Activated CD4-positive, alpha-beta T cell treated with anti-CD3 and anti-CD28 coated beads, Interleukin-2, amount 10 ng/mL, durations not matched to agents 7 days and 5 days (primary cell): ENCODE results near the gene CD28. TPM values are rescaled to one million over a fixed set of nuclear protein-coding genes. Genes with fewer than 3 reads are reported as not detected.

Source experiments
- CTCF ChIA-PET: fragments of 350-600 bp; sonication (Branson Sonifier 250); formaldehyde crosslinking; loops from one replicate; lab custom pipeline; 2021; ENCODE audit warnings: antibody characterized with exemption; lab: Charles Lee
- POLR2A ChIA-PET: fragments of 350-600 bp; sonication (Branson Sonifier 250); formaldehyde crosslinking; loops from one replicate; lab custom pipeline; 2021; ENCODE audit warnings: antibody characterized with exemption; lab: Charles Lee
- DNase-seq: peaks from one replicate; pipeline ENCODE4 v3.0.0-alpha.2; 2020
- H3K27ac Mint-ChIP-seq: one replicate; pipeline ENCODE4 v1.8.0; 2021; ENCODE audit warnings: mild to moderate bottlenecking, moderate library complexity, mixed read lengths
- H3K27me3 Mint-ChIP-seq: one replicate; pipeline ENCODE4 v1.8.0; 2021; ENCODE audit warnings: mixed read lengths
- H3K36me3 Mint-ChIP-seq: one replicate; pipeline ENCODE4 v1.8.0; 2021; ENCODE audit warnings: low read depth, mixed read lengths
- H3K4me1 Mint-ChIP-seq: one replicate; pipeline ENCODE4 v1.8.0; 2021; ENCODE audit warnings: mixed read lengths
- H3K4me3 Mint-ChIP-seq: one replicate; pipeline ENCODE4 v1.8.0; 2021; ENCODE audit warnings: mild to moderate bottlenecking, moderate library complexity, mixed read lengths
- H3K9me3 Mint-ChIP-seq: one replicate; pipeline ENCODE4 v1.8.0; 2021; ENCODE audit warnings: mixed read lengths
- total RNA-seq, 2 experiments: library from RNA; stranded (reverse); gene quantifications; one replicate each; pipeline ENCODE4 v1.2.3, GENCODE V29; 2021

Gene CD28
- total RNA-seq, 2 experiments from 2014 or later, result 151 to 163 TPM

GRCh38 chr2:203720915-203721672 lies 14.7 kb downstream of the CD28 start:
- H3K36me3 Mint-ChIP-seq, result peaks cover 78% of the 10 kb centered on the region
- CTCF ChIA-PET, result interaction anchor here (0.7 to 5.8 kb wide), 17 partner anchors 11 to 207 kb away, joined by 3 to 52 read pairs (median 3); partner anchors contain the start of genes CD28 and CTLA4
- H3K27me3 Mint-ChIP-seq, result no peaks in the 10 kb centered on the region
- peaks cover 12% of the 10 kb centered on the region for H3K9me3 Mint-ChIP-seq
- POLR2A ChIA-PET, result interaction anchor here (1.4 to 2.5 kb wide), 3 partner anchors 9 to 19 kb away, joined by 4 to 14 read pairs (median 13); no protein-coding TSS in a partner anchor
- DNase-seq, result no peak
- H3K4me3 Mint-ChIP-seq, result peak overlapping the region; percentile 52
- peaks cover 92% of the 10 kb centered on the region for H3K4me1 Mint-ChIP-seq
- H3K27ac Mint-ChIP-seq, result peak overlapping the region; percentile 91

- Mint-ChIP-seq H3K36me3 (peaks cover 78% of the 10 kb centered on the region), H3K9me3 (peaks cover 12% of the 10 kb centered on the region), H3K4me1 (peaks cover 92% of the 10 kb centered on the region), H3K27me3 (no peaks in the 10 kb centered on the region), H3K4me3 (peak overlapping the region; percentile 52), H3K27ac (peak overlapping the region; percentile 91)
- ChIA-PET CTCF (interaction anchor here (0.8 to 5.8 kb wide), 11 partner anchors 9 to 153 kb away, joined by 3 to 52 read pairs (median 3); partner anchors contain the start of genes CD28 and CTLA4), POLR2A (interaction anchor here (1.0 to 2.5 kb wide), 2 partner anchors 15 to 19 kb away, joined by 3 to 13 read pairs; no protein-coding TSS in a partner anchor)
- no peak for DNase-seq
These were observed 15.4 kb downstream of the CD28 start for GRCh38 chr2:203721781-203722300.

DNA sequence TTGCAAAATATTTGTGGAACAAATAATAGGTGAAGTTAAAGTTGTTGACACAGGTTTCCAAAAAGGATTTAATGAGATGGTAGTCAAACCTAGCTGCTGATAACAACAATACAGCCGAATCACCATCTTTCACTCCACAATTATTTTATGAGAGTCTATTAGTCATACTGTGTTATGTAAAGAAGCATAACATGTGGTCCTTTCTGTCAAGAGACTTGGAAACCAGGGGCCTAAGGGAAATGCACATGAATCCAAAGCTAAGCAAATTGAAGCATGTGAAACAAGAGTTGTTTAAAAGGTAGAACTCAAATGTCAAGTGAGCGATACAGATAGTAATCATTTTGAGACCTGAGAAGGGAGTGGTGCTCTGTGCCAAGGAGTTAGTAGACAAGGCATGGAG lies 16.0 kb downstream of the CD28 start:
- Mint-ChIP-seq H3K4me3 (no peak overlapping the region), H3K36me3 (peaks cover 78% of the 10 kb centered on the region), H3K27ac (peak overlapping the region; percentile 91), H3K9me3 (peaks cover 10% of the 10 kb centered on the region), H3K27me3 (no peaks in the 10 kb centered on the region), H3K4me1 (peaks cover 91% of the 10 kb centered on the region)
- no peak for DNase-seq
- ChIA-PET POLR2A (interaction anchor here (1.0 kb wide), 1 partner anchor 15 kb away, joined by 3 read pairs; no protein-coding TSS in a partner anchor), CTCF (interaction anchor here (0.8 to 5.8 kb wide), 5 partner anchors 9 to 152 kb away, joined by 3 to 51 read pairs (median 3); partner anchors contain the start of gene CD28)

DNA sequence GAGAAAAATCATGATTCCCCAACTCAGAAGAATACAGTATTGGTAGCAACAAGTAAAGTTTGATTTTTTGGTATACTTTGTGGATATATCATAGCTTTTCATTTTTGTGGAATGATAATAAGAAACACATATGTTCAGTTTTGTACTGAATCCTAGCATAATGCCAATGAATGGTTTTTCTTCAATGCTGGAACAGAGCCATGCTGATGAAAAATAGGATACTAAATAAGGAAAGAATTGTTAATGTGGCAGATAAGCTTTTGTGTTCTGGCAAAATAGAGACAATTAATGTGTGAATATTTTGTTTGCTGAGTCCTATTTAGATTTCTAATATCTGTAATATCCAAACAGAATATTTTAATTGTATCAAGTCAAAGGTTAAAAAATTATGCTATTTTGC lies 21.9 kb downstream of the CD28 start:
- CTCF ChIA-PET, result interaction anchor here (0.7 to 2.1 kb wide), 5 partner anchors 8 to 31 kb away, joined by 3 to 6 read pairs (median 3); no protein-coding TSS in a partner anchor
- POLR2A ChIA-PET, result no interaction called here
- peak overlapping the region; percentile 52 for H3K27ac Mint-ChIP-seq

GRCh38 chr2:203730076-203730729 lies 23.8 kb downstream of the CD28 start:
- ChIA-PET CTCF (interaction anchor here (0.6 to 5.1 kb wide), 8 partner anchors 10 to 83 kb away, joined by 3 to 52 read pairs (median 4); partner anchors contain the start of gene CD28), POLR2A (interaction anchor here (1.0 to 1.7 kb wide), 4 partner anchors 10 to 23 kb away, joined by 4 to 14 read pairs (median 6); no protein-coding TSS in a partner anchor)
- Mint-ChIP-seq H3K36me3 (peaks cover 95% of the 10 kb centered on the region), H3K27me3 (no peaks in the 10 kb centered on the region), H3K27ac (peak overlapping the region; percentile 86), H3K4me3 (peak overlapping the region; percentile 43), H3K4me1 (peaks cover 91% of the 10 kb centered on the region), H3K9me3 (peaks cover 16% of the 10 kb centered on the region)
- no peak for DNase-seq

More for the DNA sequence above, 21.9 kb downstream of the CD28 start:
- peaks cover 86% of the 10 kb centered on the region for H3K4me1 Mint-ChIP-seq
- no peaks in the 10 kb centered on the region for H3K27me3 Mint-ChIP-seq
- peaks cover 8% of the 10 kb centered on the region for H3K9me3 Mint-ChIP-seq
- H3K36me3 Mint-ChIP-seq, result peaks cover 88% of the 10 kb centered on the region
- H3K4me3 Mint-ChIP-seq, result no peak overlapping the region
- no peak for DNase-seq

DNA sequence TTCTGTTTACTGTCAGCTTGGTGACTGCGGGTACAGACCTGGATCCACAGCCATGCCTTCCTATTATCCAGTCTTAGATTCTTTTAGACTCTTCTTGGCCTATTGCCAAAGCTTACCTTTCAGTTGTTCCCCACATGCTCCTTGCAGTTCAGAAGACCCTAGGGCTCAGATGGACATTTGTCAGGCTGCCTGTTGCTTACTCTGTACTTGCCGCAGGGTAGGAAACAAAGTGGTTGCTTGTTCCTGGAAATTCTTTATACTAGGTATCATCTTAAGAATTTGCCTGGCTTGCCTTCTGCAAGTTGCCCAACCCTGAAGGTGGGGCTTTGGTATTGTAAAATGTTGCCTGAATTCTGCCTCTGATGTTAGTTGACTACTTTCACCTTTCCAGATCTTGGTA lies 24.4 kb downstream of the CD28 start:
- ChIA-PET CTCF (interaction anchor here (1.6 to 5.1 kb wide), 5 partner anchors 10 to 79 kb away, joined by 3 to 52 read pairs (median 8); no protein-coding TSS in a partner anchor), POLR2A (interaction anchor here (1.7 kb wide), 1 partner anchor 11 kb away, joined by 14 read pairs; no protein-coding TSS in a partner anchor)
- Mint-ChIP-seq H3K9me3 (peaks cover 17% of the 10 kb centered on the region), H3K27ac (peak overlapping the region; percentile 86), H3K27me3 (no peaks in the 10 kb centered on the region), H3K4me1 (peaks cover 91% of the 10 kb centered on the region), H3K36me3 (peaks cover 95% of the 10 kb centered on the region), H3K4me3 (peak overlapping the region; percentile 23)
- no peak for DNase-seq

DNA sequence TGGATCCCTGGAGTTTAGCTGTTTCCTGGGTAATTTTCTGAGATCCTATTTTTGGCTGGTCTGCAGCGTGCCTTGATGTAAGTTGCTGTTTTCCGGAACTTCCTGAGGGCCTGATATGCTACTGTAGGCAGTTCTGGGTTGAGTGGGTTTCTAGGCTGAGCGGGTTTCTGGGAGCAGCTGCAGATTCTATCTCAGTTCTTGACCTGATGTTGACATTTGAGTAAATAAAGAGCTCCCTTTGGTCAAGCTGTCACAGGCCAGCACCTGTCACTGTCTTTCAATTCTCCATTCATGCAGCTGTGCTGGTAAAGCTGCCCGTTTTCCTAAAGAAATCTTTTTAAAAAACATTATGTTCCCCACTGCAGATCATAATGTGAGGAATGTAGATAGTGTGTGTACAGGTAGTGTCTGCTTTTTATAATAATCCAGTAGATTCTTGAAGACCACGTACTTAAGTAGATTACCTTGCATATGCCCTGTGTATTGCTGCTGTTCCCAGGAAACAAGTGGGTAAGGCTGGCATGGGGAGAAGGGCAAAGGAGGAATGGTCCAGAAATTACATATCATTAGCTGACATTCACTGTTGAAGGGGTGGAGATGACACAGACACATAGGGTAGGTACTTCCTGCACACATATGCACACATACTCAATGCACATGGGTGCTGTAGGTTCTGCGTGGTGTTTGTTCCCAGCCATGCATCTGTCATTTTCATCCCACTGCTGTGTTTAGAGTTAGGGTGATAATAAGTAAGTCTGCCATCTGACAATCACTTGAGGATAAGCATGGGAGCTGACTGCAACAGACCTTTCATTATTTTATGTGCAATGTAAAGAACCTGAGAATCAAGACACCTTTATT lies 25.9 kb downstream of the CD28 start:
- ChIA-PET POLR2A (no interaction called here), CTCF (interaction anchor here (0.9 to 5.1 kb wide), 7 partner anchors 8 to 53 kb away, joined by 3 to 52 read pairs (median 7); no protein-coding TSS in a partner anchor)
- peak overlapping the region; percentile 36 for H3K4me3 Mint-ChIP-seq
- H3K4me1 Mint-ChIP-seq, result peaks cover 92% of the 10 kb centered on the region
- peaks cover 20% of the 10 kb centered on the region for H3K9me3 Mint-ChIP-seq
- H3K27me3 Mint-ChIP-seq, result no peaks in the 10 kb centered on the region
- H3K27ac Mint-ChIP-seq, result peak overlapping the region; percentile 86
- no peak for DNase-seq
- H3K36me3 Mint-ChIP-seq, result peaks cover 95% of the 10 kb centered on the region

- CTCF ChIA-PET, result interaction anchor here (0.9 to 5.1 kb wide), 8 partner anchors 7 to 83 kb away, joined by 3 to 52 read pairs (median 5); no protein-coding TSS in a partner anchor
- Mint-ChIP-seq H3K36me3 (peaks cover 97% of the 10 kb centered on the region), H3K4me3 (no peak overlapping the region)
These were observed 26.6 kb downstream of the CD28 start for GRCh38 chr2:203732953-203733510.

DNA sequence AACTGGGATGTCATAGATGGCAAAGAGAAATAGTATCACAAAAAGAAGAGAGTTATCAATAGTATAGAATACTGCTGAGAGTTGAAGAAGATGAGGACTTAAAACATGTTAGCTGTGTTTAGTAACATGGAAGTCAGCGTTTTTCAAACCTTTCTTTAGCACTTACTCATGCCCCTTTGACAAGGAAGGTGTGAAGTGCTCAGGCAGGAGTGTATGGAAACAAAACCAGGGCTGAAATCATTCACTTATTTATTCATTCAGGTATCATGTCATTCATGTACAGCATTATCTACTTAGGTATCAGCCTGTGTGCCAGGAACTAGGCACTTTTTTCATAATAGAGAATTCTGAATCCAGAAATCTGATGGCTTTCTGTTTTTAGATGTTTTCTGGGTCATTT lies 27.2 kb downstream of the CD28 start:
- Mint-ChIP-seq H3K4me3 (no peak overlapping the region), H3K9me3 (peaks cover 20% of the 10 kb centered on the region), H3K4me1 (peaks cover 99% of the 10 kb centered on the region), H3K27ac (peak overlapping the region; percentile 86), H3K27me3 (no peaks in the 10 kb centered on the region), H3K36me3 (peaks cover 99% of the 10 kb centered on the region)
- DNase-seq, result no peak
- ChIA-PET CTCF (interaction anchor here (1.0 to 5.1 kb wide), 3 partner anchors 14 to 82 kb away, joined by 3 to 52 read pairs (median 3); no protein-coding TSS in a partner anchor), POLR2A (no interaction called here)

More at GRCh38 chr2:203732953-203733510, 26.6 kb downstream of the CD28 start:
- H3K9me3 Mint-ChIP-seq, result peaks cover 20% of the 10 kb centered on the region
- H3K27ac Mint-ChIP-seq, result peak overlapping the region; percentile 86
- DNase-seq, result no peak
- no peaks in the 10 kb centered on the region for H3K27me3 Mint-ChIP-seq
- POLR2A ChIA-PET, result no interaction called here
- peaks cover 96% of the 10 kb centered on the region for H3K4me1 Mint-ChIP-seq

GRCh38 chr2:203734276-203734983 lies 28.0 kb downstream of the CD28 start:
- Mint-ChIP-seq H3K27me3 (no peaks in the 10 kb centered on the region), H3K27ac (peak overlapping the region; percentile 86), H3K9me3 (peaks cover 20% of the 10 kb centered on the region), H3K36me3 (peaks cover 99% of the 10 kb centered on the region), H3K4me3 (no peak overlapping the region), H3K4me1 (peaks cover 99% of the 10 kb centered on the region)
- ChIA-PET CTCF (interaction anchor here (1.0 to 5.1 kb wide), 2 partner anchors 15 to 81 kb away, joined by 3 to 52 read pairs; no protein-coding TSS in a partner anchor), POLR2A (no interaction called here)
- DNase-seq, result no peak
